ENCODE results near the gene ITGB6. TPM values are rescaled to one million over a fixed set of nuclear protein-coding genes. Genes with fewer than 3 reads are reported as not detected.

The ITGB6 gene
- total and polyA plus RNA-seq, 2 donors (not counting 3 experiments of a cell fraction or from before 2014, with no cell fraction given), result 0.03 TPM; not detected in 1

DNA sequence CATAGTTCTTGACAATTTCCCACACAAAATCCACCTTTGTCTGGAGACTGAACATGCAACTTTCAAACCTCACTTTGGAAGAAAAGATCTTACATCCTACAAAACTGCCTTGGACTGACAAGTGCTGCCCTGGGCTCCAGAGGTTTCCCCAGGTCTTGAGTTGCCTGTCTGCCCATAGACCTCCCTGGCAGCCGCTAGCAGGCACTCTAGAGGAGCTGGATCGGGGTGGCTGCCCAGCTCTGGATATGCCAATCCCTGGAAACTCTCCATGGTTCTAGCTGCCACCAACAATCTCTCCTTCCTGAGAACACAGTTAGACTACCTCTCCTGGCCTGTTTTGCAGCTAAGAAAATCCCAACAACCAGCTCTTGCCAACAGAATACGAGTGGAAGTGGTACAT, 3.4 kb upstream of the ITGB6 start:
- CTCF ChIA-PET, result no interaction called here
- no peak for FAIRE-seq

More for the DNA sequence above, 3.4 kb upstream of the ITGB6 start:
- dilution Hi-C loops (cut with MboI; ENCODE audit: extremely low pct_ligation_motif_present, low sequenced_read_pairs) (no loop called here), intact Hi-C loops (cut with micrococcal nuclease) (no loop called here)
- no peaks in the 10 kb centered on the region for H3K36me3 ChIP-seq (ENCODE audit: control insufficient read depth in 2 of 2, extremely low read depth in 1 of 2, insufficient read depth in 2 of 2, low read length in 2 of 2)
- H3K27ac ChIP-seq (ENCODE audit: insufficient read depth, low read depth, low read length), result no peak overlapping the region
- no peak overlapping the region for H3K4me3 ChIP-seq (replicated peaks in 1 of 3; ENCODE audit: insufficient read depth in 1 of 3, low read depth in 1 of 3, low read length in 3 of 3)
- no peaks in the 10 kb centered on the region for H3K27me3 ChIP-seq (ENCODE audit: control insufficient read depth in 2 of 2, insufficient read depth in 2 of 2, low read length in 2 of 2)
- DNase-seq (ENCODE audit: low read depth, low spot score), result no peak
- BruUV-seq (replicated peaks), result no TSS peak
- POLR2A ChIA-PET, result no interaction called here
- H2AFZ ChIP-seq (ENCODE audit: low read depth, low read length), result no peak overlapping the region
- no peaks in the 10 kb centered on the region for H3K9me3 ChIP-seq (replicated peaks; ENCODE audit: control insufficient read depth, insufficient read depth, low read length)
- H3K4me1 ChIP-seq (ENCODE audit: control insufficient read depth, extremely low read depth, insufficient read depth, low read length), result peaks cover 30% of the 10 kb centered on the region
- H3K4me2 ChIP-seq (ENCODE audit: insufficient read depth, low read length), result no peak overlapping the region
- H3K9ac ChIP-seq (replicated peaks; ENCODE audit: extremely low read depth, insufficient read depth, low read length), result no peak overlapping the region
- no peaks in the 10 kb centered on the region for H4K20me1 ChIP-seq (replicated peaks; ENCODE audit: control insufficient read depth, extremely low read depth, insufficient read depth, low read length)
- no peaks in the 10 kb centered on the region for H3K9me1 ChIP-seq (replicated peaks; ENCODE audit: control insufficient read depth, extremely low read depth, insufficient read depth, low read length)
- TF ChIP-seq, protein P1, sequence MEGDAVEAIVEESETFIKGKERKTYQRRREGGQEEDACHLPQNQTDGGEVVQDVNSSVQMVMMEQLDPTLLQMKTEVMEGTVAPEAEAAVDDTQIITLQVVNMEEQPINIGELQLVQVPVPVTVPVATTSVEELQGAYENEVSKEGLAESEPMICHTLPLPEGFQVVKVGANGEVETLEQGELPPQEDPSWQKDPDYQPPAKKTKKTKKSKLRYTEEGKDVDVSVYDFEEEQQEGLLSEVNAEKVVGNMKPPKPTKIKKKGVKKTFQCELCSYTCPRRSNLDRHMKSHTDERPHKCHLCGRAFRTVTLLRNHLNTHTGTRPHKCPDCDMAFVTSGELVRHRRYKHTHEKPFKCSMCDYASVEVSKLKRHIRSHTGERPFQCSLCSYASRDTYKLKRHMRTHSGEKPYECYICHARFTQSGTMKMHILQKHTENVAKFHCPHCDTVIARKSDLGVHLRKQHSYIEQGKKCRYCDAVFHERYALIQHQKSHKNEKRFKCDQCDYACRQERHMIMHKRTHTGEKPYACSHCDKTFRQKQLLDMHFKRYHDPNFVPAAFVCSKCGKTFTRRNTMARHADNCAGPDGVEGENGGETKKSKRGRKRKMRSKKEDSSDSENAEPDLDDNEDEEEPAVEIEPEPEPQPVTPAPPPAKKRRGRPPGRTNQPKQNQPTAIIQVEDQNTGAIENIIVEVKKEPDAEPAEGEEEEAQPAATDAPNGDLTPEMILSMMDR (IDR thresholded peaks at IDR 0.05; ENCODE audit: extremely low read depth in 1 of 2, insufficient read depth in 1 of 2, low read depth in 1 of 2, low read length in 2 of 2), result no peak
- TF ChIP-seq JUN (IDR thresholded peaks at IDR 0.05; ENCODE audit: borderline replicate concordance, insufficient read depth, insufficient read length, low read depth) (no peak), POLR2A (IDR thresholded peaks at IDR 0.05; ENCODE audit: low read depth, low read length) (no peak), GATA2 (IDR thresholded peaks at IDR 0.05; ENCODE audit: insufficient read depth, insufficient read length, low read depth, low read length) (no peak), EZH2 (IDR thresholded peaks at IDR 0.05; ENCODE audit: borderline replicate concordance, low read depth, low read length, severe bottlenecking) (no peak), MYC (IDR thresholded peaks at IDR 0.05; ENCODE audit: low read depth, low read length) (no peak), FOS (IDR thresholded peaks at IDR 0.05; ENCODE audit: borderline replicate concordance, insufficient read depth, low read length) (no peak), POLR2AphosphoS5 (IDR thresholded peaks at IDR 0.05; ENCODE audit: insufficient read depth, low read depth, low read length) (no peak)
- TF ChIP-seq, protein P2, sequence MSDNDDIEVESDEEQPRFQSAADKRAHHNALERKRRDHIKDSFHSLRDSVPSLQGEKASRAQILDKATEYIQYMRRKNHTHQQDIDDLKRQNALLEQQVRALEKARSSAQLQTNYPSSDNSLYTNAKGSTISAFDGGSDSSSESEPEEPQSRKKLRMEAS (IDR thresholded peaks at IDR 0.05; ENCODE audit: insufficient read depth, insufficient read length), result no peak
- H3K79me2 ChIP-seq (ENCODE audit: control insufficient read depth, insufficient read depth, low read length), result no peaks in the 10 kb centered on the region
